Hypothalamus (tissue), 51 donors: ENCODE results near the gene C11orf24.
A peak's percentile ranks its signal among the peaks of the same experiment; 100 is the strongest.

ENCODE experiments used
- DNase-seq, 51 donors: peaks; one replicate each; lab custom pipeline; 2025; lab: John Stamatoyannopoulos, UW

The C11orf24 gene

DNA sequence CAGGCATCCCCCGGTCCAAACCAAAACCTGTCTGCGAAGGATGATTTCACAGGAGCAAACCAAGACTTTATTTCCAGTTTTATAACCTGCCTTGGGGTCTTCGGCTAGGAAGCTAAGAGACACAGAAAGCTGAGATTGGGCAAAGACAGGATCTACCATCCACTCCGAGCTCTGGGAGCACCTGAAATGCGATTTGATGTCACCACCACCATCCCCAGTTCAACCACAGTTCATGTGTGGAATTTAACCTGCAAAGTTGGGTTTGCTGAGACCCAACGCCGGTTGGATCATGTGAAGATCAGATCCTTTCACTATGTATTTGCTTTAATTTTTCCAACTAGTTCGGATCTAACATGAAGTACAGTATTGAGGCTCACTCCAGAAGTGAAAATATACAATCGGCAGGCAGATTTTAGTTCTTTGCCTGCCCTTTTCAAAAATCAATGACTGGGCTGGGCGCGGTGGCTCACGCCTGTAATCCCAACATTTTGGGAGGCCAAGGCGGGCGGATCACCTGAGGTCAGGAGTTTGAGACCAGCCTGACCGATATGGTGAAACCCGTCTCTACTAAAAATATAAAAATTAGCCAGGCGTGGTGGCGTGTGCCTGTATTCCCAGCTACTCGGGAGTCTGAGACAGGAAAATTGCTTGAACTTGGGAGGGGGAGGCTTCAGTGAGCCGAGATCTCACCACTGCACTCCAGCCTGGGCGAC is 1.4 kb upstream of the C11orf24 start:
- no peak for DNase-seq

DNA sequence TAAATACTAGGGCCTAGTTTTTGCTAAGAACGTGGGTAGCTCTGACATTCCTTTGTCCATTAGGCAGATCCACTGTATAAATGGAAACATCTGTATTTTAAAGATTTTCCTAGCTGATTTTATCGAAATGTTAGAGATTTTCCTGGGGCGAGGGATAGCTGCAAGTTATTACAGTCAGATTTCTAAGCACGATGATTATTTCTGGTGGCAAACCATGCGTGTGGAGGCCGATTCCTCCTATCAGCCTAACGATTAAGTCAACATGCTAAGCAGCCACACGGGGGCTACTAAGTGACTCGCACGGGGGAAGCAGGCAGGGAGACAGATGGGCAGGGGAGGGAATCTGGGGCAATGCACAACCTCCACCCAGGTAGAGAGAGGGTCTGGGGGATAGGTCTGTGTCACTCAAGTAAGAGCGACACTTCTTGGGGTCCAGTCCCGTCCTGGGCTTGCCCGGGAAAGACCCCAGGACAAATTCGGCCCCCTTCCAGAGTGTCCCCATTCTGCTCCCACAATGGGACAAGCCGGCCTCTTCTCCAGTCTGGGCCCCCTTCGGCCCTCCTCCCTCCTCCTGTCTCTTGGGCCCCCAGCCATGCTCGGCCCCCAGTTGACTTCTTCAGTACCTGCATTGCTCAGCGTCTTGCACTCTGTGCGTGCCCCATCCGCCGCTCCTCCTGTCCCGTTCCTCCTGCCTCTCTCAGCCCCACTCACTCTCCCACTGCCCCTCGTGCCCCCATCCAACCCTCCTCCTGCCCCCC is 571 bp downstream of the C11orf24 start:
- DNase-seq = peak in 15 of 51 donors; percentile 13 to 53 (median 35)

DNA sequence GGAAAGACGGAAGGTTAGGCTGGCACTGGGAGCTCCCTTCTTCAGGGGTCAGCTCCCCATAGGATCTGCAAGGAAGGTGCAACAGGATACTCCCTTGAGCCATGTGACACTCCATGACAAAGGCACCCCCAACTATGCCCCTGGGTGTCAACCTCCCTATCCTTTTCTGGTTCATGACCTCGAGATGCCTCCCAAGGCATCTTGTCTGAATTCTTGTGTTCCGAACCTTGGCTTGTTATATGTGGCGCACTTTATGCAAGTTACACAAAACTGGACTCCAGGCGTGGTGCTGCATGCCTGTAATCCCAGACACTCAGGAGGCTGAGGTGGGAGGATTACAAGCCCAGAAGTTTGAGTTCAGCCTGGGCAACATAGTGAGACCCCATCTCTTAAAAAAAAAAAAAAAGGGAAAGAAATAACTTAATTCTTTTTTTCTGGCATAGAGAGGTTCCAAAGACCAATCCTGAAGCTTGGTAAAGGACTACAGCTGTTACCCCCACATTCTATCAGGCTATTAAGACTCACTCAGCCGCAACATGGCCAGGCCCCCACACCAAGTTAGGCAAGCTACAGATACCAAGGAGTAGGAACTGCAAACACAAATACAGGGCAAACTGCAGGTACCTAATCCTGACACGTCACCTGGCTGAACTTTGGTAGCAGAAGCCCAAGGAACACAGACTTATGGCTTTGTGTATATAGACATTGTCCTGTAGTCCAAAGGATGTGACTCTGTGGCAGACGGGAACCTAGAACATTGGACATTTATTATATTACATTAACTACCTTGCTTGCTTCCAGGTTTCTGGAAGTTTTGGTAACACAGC is 1.4 kb downstream of the C11orf24 start:
- DNase-seq = no peak

DNA sequence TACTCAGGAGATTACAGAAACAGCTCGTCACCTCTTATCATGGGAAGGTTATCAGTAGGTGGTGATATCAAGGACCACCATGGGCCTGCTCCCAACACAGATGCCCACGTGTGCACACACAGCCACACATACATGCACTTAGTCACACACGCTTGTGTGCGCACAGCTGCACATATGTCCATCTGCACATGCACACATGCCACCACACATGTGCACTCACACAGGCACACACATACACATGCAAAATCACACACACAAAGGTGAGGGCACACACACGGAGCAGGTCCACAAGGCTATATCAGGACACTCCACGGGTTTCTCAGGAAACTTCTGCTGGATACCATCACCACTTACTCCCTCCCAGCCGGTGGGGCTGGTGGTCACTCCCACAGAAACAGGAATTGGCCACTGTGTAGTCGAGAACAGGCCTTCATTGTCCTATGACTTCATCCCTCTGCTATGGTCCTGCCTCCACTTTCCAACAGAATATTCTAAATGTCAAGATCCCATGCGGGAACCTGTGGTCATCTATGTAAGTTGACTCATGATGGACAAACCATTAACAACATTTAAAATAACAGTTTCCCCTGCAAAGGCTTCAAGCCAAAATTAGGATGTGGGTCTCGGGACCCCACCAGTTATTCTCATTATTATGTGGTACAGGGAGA is 2.2 kb downstream of the C11orf24 start:
- DNase-seq = no peak

DNA sequence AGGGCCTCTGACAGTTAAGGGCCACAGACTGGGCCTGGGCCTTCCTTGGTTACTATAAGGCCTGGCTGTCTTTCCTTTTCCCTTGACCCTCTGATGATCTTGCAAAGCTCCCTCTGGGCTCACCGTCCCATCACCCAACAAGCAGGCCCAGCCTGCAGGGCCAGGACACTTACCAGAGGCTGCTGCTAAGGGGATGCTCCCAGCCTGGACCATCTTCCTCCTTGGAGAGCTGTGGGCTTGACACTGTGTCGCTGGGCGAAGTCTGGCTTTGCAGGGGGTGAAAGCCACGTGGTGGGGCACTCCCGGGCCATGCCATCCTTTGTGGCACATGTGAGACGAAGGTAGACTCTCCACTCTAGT is 3.9 kb downstream of the C11orf24 start:
- DNase-seq = no peak

DNA sequence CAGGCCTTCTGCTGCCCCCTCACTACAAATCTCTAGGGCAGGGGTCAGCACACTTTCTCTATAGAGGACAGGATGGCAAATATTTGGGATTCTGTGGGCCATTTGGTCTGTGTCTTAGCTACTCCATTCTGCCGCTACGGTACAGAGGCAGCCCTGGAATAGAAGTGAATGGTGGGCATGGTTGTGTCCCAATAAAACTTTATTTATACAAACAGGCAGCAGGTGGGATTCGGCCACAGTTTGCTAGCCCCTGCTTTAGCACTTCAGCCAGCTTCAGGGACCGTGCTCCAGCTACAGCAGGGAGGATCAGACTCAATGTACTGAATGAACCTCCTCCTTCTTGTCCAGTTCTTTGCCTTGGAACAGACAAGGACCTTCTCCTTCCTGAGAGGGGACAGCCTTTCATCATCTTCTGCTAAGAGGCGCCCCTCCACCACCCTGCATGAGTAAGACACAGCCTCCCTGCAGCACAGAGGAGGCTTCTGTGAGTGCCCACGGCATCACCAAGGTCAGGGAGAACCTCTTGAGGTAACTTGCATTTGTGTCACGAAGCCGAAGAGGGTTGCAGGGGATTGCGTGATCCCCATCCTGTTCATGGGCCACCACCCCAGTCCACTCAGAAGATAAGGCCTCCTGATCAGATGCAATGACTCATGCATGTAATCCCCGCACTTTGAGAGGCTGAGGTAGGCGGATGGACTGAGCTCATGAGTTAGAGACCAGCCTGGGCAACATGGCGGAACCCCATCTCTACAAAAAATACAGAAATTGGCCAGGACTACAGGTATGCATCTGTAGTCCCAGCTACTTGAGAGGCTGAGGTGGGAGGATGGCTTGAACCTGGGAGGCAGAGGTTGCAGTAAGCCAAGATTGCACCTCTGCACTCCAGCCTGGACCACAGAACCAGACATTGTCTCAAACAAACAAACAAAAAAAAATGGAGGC is 4.6 kb downstream of the C11orf24 start:
- DNase-seq = no peak

DNA sequence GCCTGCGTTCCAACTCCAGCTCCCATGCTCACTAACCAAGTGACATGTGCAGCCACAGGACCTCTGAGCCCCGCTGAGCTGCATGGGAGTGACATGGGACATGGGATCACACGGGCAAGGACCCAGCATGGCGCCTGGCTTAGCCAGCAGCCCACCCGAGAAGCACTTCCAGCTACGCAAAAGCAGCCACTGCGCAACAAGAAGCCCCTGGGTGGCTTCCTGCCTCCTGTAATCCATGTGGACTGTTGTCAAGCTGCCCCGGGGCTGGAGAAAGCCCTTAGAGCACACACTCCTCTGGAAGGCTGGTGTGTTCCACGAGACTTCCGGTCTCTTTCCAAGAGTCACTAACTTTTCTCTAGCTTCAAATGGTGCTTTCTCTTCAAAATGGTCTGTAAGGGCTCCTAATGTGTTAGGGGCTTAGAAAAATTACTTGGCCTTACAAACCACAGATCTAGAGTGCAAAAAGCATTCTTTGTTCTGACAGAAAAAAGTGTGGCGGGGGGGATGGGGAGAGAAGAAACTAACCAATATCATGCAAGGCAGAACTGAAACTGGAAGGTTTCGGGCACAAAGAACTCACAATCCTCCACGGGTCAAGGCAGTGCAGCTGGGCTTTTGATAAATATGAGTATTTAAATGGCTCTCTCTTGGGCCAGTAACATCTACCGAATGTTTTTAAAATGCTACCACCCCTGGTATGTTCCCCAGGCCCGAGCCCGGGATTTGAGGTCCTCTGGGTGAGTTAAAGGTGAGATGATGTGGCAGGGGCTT is 5.5 kb downstream of the C11orf24 start:
- DNase-seq = peak in 9 of 51 donors; percentile 21 to 60 (median 40)

DNA sequence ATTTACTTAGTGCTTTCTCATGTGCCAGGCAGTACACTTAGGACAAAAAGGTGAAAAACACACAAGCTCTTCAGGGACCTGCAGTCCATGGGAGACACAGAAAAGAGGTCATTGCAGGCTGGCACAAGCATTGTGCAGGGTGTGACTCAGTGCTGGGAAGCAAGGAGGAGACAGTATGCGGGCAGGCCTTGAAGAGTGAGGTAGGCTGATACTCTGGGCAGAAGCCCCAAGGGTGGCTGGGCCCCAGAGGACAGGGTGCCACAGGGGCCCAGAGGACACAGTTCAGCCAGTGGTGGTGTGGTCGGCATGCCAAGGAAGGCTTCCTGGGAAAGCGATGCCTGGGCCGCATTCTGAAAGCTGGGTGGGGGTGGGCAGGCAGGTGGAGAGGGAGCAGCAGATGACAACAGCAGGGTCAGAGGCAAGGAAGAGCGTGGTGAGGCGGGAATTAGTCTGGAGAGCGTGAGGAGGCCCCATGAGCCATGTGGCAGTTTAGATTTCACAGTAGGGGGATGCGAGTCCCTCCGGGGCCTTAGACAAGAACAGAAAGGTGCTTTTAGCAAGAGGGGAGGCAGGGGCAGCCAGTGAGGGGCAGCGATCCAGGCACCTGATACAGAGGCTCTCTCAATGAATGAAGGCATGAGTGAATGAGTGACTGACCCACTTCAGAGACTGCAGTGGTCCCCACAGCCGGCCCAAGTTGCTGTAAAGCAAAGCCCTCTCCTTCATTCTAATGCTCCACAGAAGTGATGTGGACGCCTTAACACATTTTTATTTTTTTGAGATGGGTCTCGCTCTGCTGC is 6.8 kb downstream of the C11orf24 start:
- DNase-seq = no peak

DNA sequence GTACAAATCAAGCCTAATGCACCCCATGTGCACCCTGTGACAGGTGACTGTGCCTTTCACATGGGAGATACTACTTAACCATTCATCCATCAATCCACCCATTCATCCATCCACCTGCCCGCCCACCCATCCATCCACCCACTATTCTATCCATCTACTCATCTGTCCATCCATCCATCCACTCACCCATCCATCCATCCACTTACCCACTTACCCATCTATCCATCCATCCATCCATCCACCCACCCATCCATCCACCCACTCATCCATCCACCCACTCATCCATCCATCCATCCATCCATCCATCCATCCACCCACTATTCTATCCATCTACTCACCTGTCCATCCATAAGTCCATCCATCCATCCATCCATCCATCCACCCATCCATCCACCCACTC is 7.5 kb downstream of the C11orf24 start:
- no peak for DNase-seq

DNA sequence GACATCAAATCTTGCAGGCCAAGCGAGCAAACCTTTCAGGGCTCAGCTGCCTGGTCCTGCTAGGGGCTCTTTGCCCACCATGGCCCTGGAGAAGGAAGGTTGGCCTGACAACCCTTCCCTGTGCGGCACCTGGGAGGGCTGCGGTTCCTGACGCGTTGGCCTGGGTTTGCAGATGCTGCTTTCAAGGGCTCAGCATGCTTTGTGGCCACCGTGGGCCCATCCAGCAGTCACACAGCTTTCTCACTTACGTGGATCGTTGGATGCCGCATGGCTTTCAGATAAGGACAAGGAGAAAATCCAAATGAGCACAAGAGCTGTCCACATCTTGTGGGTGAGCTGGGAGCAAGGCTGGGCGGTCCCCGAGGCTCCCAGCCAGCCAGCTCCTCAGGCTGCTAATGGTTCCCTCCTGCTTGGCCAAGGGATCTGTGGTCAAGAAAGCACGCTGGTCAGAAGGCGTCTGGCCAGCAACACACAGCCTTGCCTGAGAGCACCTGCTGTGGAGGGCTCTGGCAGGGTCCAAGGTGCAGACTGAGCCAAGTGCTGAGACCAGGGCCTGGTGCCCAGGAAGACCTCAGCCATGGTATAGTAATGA is 8.2 kb downstream of the C11orf24 start:
- no peak for DNase-seq

DNA sequence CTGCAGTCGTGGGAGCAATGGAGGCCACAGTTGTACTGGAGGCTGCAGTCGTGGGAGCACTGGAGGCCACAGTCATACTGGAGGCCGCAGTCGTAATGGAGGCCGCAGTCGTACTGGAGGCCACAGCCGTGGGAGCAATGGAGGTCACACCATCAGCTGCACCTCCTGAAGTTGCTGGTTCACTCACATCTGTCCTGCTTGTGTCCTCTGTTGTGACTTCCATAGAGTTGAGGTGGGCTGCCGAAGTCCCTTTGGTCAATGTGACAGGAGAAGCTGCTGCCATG is 9.3 kb downstream of the C11orf24 start:
- DNase-seq = no peak

DNA sequence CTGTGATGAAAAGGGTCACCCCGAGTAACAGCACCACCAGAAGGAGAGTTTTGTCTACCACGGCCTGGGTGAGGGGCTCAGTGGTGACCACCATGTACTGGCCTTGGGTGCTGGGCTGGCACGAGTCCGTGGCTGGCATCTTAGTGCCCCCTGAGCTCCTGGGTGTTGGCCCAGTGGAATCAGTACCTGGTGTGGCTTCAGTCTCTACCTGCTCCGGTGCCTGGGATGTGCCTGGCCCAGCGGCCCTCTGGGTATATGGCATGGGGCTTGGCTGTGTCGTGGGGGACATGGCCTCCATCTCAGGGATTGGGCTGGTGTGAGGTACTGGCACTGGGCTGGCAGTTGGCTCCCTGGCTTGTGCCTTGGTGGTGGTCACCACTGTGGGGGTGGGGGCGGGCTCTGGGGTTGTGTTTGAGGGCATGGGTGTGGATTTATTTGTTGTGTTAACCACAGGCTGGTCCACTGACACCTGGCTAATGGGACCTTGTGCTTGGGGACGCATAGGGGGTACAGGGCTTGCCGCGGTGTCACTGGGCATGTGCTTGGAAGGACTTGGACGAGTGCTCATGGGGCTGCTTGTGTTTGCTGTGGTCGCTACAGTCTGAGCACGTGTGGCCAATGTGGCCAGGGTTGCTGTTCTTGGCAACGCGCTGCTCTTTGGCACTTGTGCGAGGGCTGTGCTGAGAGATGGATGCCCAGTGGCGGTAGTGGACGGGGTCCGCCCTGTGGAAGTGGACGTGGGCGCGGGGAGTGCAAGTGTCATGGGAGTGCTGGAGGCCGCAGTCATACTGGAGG is 9.8 kb downstream of the C11orf24 start:
- no peak for DNase-seq

DNA sequence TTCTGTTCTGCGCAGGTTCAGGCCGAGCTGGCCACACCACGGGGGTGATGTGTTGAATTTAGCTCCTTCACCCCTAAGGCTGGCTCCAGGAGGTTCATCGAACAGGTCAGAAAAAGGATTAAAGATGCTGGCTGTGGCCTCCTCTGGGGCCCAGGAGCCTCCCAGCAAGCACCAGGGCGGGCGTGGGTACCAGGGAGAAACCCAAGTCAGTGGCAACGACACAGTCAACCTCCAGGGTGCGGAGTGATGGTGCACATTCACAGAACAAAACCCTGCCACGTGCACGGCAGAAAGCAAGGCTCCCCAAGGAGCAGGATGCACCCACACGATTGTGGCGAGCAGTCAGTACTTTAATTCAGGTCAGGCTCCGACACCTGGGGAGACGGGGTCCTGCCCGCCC is 10.8 kb downstream of the C11orf24 start:
- DNase-seq = peak in 1 of 51 donors; percentile 8

DNA sequence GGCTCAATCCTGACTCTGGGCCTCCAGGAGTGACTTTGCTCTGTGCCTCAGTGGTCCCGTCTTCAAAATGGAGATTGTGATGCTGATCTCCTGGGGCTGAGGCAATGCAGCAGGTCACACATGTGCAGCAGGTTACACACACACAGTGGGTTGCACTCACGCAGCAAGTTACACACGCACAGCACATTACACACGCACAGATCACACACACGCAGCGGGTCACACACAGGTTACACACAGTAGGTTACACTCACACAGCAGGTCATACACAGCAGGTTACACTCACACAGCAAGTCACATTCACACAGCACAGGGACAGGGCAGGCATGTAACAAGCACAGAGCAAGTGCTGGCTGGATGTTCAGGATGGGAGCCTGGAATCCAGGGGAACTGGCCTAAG is 11.3 kb downstream of the C11orf24 start:
- no peak for DNase-seq

DNA sequence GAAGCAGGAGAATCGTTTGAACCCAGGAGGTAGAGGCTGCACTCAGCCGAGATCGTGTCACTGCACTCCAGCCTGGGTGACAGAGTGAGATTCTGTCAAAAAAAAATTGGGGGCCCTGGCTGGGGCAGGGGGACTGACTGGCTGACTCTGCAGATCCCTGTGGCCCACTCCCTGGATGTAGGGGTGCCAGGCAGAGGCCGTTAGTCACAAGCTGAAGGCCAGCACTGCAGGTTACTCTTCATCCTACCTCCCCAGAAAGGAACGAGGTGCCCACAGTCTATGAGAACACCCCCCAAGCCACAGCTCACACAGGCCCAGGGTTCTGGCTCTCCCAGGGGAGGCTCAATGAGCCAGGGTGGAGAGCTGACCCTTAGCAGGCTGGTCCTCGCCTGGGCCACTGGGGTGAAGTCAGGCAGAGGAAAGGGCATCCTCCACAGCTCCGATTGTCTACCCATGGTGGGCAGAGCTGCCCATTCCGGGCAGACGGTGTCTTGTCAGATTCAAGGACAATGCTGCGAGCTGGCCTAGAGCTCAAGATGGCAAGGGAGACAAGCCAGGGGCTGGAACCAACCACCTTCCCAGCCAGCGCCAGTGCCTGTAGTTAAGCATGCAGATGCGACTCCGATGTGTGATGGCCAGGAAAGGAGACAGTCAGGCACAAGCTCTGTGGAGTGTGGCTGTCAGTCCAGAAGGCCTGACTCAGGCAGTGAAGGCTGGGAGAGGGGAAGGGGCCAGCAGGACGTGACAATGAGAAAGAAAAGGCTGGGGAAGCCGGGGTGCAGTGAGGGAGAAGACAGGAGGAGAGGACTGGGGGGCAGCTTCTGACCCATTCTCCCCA is 12.4 kb downstream of the C11orf24 start:
- DNase-seq = no peak

DNA sequence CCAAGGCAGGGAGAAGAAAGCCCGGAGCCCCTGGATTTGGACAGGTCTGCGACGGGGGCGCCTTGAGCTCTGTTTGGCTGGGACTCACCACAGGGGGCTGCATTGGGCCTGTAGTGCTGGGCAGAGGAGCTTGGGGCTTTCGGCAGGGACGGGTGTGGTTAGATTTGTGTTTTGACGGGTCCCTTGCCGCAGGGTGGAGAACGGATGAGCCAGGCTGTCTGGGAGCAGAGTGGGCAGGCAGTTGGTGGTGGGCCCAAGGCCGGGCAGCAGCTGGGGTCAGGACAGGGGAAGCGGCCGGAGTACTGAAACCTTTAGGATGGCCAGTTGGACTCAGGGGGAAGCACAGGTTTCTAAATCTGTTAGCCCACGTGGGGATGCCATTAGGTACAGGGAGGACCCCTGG is 13.4 kb downstream of the C11orf24 start:
- no peak for DNase-seq
